Erythroblast (primary cell): ENCODE results near the gene TMEM273.

Experiments used
- GATA1 ChIP-seq: IDR thresholded peaks from 2 replicates; pipeline ENCODE4 v1.6.1; 2011; ENCODE audit warnings: low read depth, mild to moderate bottlenecking, control low read depth, low read length, moderate library complexity
- POLR2A ChIP-seq: IDR thresholded peaks from 2 replicates; pipeline ENCODE4 v1.6.1; 2011; ENCODE audit warnings: mild to moderate bottlenecking, low read length

DNA sequence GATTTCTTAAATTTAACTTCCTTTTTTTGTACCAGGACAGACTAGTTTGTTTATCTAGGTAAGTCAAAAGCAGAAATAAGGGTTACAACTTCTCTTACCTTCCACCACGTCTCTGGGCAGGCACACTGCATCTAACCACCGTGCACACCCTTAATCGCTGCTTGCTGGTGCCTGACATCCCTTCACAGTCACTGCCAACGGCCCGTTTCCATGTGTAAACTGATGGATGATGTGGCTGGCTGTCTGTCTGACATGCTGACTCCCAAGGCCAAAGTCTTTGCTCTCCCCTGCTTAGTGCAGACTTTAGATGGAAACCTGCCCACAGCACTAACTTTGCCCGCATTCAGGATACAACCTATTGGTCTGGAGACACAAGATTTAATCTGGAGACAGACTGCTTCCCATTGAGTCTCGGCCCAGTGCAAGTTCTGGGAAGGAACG, 1.1 kb downstream of the TMEM273 start:
- TF ChIP-seq POLR2A (no peak), GATA1 (no peak)
